Endometrial microvascular endothelial cells (primary cell): ENCODE data around the gene LRRC47. TPM values are rescaled to one million over a fixed set of nuclear protein-coding genes. Genes with fewer than 3 reads are reported as not detected.

Source experiments
- in situ Hi-C: cut with HindIII; loops from 2 replicates; pipeline ENCODE4 v1.10.0; 2017; ENCODE audit warnings: low sequenced_read_pairs, low pct_unique_long_range_greater_than_20kb; ENCODE audit errors: inconsistent ontology term
- total RNA-seq: library from RNA; depleted of rRNA; stranded (reverse); fragments of >200 nt; gene quantifications from one replicate; pipeline ENCODE4 v1.2.3, GENCODE V29; 2015; ENCODE audit errors: inconsistent ontology term

The LRRC47 gene
- 37.0 TPM for total RNA-seq

DNA sequence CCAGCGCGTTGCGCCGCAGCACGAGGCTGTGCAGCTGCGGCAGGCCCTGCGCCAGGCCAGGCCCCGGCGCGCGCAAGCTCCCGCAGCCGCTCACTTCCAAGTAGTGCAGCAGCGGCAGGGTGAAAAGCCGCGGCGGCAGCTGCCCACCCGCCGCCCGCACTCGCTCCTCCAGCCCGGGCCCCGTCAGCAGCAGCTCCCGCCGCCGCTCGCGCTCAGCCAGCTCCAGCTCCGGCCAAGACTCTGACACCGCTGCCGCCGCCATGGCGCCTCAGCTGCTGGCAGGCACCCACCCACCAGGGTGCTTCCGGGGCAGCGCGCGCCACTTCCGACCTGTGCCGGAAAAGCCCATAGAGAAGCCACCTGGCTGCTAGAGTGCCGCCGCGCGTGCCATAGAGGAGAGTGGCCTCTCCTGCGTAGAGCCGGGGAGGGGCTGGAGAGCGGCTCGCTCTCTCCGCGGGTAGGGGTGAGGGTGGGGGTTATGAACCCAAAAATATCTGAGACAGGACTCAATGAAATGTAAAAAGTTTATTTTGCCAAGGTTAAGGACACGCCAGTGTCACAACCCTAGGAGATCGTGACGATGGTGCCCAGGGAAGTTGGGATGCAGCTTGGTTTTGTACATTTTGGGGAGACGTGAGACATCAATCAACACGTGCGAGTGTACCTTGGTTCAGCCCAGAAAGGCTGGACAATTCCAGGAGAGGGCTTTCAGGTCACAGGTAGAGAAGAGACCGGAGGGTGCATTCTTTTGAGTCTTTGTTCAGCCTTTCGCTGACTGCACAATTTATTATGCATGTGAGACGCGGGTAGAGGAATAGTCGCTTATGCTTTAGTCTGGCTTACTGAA lies at the start of gene LRRC47:
Gene LRRC47, minus strand, starts transcription at position 284 of the 847 bp plus-strand sequence. Its CDS starts 22 bp downstream, at position 262.
- in situ Hi-C loops: no loop called here

DNA sequence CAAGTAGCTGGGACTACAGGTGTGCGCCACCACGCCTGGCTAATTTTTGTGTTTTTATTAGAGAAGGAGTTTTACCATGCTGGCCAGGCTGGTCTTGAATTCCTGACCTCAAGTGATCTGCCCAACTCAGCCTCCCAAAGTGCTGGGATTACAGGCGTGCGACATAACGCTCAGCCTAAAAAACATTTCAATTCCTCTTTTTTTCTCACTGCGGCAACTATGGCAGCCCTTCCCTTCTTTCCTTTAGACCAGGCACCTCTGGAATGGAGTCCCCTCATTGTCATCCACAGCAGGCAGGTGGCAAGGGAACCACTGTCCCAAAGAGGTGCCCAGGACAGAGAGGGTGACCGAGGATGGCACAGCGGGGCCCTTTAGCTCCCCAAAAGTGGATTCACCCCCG lies 46.6 kb upstream of the LRRC47 start:
- in situ Hi-C loops: no loop called here

DNA sequence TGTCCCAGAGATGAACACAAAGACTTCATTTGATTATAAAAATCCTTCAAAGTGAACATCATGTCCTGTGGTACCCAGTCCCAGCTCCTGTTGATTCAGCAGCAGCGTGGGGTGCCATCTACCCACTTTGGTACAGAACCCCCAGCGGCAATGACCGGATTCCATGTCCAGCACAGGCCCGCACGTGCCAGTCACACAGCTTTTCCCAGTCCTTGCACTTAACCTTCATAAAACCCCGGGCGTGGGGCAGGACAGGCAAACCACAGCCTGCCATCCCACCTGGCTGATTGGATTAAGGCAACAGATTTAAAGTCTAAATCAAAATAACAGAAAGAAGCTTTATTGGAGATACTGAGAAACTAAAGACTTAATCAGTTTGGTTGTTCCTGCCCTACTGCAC lies 45.2 kb upstream of the LRRC47 start:
- in situ Hi-C loops: no loop called here

DNA sequence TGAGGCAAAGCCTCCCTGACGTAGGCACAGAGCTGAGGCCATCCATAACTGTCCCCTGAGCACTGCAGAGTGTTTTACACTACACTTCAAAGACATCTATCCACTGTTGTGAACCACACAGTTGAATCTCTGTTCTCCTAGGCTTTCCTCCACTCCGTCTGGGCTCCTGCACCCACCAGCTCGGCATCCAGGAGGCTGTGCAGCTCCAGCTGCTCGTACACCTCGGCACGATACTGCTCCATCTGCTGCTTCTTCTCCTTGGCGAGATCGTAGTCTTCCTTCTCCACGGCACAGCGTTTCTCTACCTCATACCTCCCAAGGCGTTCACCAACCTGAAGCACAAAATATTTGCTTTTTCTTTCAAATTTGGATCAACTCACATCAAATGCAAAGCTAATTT lies 42.5 kb upstream of the LRRC47 start:
- in situ Hi-C loops: no loop called here

DNA sequence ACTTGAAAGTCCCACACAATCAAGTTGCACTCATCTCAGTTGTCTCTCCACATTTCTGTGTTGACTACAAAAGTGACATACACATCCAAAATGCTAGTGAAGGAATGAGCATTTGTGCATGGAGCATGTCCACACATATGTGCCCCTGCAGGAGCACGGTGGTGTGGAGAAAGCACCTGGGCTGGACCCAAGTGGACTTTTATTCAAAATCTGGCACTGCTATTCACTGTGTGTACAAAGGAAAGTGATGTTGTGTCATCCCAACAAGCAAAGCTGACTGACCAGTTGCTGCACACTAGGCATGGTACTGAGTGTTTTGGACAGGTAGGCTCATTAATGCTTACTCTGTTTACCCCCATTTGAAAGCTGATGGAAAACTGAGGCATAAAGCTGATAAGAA lies 41.4 kb upstream of the LRRC47 start:
- in situ Hi-C loops: no loop called here

DNA sequence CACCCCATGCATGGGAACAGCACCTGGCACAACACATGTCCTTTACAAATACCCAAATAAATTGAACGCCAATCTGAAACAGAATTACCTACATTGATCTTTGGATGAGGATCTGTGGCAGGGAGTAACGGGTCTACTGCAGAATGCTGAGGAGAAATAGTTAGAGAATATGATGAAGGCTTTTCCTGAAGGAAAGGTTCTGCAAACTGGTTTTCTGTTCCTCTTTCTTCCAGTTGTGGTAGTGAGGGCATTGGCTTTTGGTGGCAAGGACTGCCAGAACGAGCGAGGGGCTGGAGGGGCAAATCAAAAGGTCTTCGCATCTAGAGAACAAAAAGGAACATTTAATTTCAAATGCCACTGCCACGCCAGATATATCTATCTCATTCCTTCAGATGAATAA lies 40.9 kb upstream of the LRRC47 start:
- in situ Hi-C loops: no loop called here

DNA sequence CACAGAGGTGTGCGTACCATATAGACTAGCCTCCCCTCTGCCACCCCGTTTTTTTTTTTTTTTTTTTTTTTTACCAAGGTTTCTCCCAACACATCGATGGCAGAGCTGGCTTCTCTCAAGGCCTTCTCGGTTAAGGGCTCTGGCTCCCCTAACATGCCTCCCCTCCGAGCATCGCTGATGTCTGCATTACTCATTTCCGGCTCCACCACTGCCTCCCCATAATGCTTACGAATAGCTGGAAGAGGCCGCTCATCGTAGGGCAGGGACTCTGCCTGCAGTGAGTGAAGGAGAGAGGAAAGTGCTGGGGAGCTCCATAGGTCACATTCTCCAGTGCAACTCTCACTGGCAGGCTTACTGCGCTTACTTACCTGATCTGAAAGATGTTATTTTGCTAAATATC lies 40.1 kb upstream of the LRRC47 start:
- in situ Hi-C loops: no loop called here

DNA sequence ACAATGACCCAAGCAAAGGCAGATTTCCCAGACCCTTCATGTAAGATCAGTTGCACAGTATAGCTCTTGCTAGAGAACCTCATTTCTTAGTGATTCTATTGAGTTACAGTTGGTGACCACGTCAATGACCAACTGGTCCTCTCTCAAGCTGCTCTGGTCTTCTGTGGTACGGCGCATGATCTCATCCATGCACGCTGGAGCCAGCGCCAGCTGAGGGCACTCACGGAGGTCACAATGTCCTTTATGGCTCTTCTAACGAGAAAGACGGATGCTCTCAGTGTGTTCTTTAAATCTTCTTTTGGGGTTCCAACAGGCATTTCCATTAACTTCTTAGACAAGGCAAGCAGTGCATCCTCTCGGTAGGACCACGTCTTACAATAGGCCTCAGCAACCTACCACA lies 38.4 kb upstream of the LRRC47 start:
- in situ Hi-C loops: no loop called here

DNA sequence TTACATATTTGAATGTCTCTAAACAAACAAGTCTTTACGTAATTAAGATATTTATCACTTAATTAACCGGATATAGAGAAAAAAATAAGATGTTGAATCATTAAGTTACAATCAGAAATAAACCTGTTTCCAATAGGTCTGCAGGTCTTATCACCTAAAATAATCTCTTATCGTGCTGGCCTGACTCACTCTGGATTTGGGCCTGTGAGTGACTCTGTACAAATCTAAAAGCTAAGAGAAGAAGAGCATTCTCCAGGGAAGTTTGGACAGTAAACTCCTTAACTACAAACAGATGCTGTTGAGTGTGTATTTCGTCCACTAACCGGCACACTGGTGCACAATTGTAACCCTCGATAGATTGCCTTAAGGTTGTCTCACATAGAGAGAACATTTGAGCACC lies 35.4 kb upstream of the LRRC47 start:
- in situ Hi-C loops: no loop called here

DNA sequence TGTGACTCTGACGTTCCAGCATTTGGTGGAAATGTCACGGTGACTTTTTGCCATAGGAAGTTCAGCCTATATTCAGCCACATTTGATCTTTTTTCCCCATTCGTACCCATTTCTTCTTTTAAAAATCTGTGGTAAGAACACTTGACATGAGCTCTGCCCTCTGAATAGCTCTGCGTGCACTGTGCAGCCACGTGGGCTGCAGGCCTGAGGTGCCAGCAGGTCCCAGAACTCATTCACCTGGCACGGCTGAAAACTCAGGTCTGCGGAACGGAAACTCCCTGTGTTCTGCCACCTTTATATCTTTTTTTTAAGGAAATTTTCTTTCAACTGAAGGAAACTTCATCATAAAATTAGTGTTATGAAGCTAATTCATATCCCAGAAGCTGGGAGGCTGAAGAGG lies 32.1 kb upstream of the LRRC47 start:
- in situ Hi-C loops: no loop called here

DNA sequence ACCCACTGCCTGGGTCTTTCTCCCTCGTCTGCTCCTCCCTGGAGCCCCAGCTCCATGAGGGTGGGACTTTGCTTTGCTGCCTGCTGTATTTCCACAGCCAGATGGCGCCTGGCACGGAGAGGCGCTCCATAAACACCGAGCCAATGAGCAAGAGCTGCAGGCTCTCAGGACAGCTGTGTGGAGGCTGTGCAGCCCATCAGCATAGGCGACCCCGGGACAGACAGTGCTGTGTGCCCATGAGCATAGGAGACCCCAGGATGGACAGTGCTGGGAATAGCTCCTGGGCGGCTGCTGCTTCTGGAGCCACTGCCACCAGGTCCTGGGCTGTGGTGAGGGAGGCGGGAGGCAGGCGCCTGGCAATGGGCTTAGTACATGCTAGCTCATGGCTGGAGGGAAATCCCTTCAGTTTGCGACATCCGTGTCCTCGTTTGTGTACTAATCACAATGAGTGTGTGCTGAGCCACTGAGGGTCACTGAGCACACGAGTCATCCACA lies 31.6 kb upstream of the LRRC47 start:
- in situ Hi-C loops: no loop called here

DNA sequence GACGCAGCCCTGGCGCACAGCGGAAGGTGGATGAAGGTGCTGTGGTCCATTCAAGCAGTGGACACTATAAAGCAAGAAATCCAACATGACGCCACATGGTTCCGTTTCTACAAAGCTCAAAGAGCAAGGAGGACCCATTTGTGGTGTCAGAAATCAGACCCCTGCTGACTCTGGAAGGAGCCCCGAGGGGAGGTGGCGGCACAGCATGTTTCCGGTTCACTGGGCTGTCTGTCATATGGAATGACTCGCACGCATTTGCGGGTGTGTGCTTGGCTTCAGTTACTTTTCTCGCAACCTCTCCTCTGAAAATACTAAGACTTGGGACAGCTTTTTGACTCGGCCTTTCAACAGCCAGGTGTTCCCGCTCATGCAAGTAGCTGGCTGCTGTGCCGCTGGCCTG lies 29.1 kb upstream of the LRRC47 start:
- in situ Hi-C loops: no loop called here

DNA sequence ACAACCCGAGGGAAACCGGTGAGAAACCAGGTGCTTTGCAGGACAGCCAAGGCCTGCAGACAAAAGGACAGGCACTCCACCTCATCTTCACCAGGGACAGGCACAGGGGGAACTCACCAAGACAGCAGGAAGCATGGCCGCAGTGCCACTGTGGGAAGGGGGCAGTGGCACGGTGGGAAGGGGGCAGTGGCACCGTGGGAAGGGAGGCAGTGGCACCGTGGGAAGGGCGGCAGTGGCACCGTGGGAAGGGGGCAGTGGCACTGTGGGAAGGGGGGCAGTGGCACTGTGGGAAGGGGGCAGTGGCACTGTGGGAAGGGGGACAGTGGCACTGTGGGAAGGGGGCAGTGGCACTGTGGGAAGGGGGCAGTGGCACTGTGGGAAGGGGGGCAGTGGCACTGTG lies 28.4 kb upstream of the LRRC47 start:
- in situ Hi-C loops: no loop called here

DNA sequence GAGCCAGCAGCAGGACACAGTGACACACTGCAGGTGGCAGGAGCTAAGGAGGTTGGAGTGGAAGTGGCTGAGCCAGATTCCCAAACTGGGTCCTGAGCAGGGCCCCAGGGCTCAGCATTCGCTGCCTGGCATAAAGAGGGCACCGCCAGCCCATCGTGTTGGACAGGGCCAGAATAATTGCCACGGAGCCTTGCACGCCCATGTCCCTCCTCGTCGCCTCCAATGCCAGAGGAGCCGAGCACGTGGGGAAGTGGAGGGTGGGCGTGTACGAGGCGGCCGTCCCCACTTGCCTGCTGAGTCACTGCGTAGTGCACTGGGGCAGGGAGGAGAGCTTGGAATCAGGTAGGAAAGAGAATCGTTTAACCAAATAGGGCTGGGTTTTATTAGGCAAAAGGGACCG lies 26.1 kb upstream of the LRRC47 start:
- in situ Hi-C loops: no loop called here

DNA sequence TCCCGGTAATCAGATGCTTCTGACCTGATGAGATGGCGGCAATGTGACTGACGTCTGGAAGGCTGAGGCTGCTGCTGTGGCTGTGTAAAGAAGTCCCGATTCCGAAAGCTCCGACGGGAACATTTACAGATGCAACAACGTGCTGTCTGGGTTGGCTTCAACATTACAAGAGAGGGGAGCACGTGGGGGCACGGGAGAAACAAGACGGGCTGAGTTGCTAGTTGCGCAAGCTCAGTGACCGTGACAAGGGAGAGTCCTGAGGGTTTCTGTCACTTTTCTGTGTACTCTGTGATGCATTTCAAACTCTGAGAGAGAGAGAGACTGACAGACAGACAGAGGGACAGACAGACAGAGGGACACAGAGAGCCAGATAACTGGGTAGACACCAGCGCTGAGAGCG lies 25.6 kb upstream of the LRRC47 start:
- in situ Hi-C loops: no loop called here

DNA sequence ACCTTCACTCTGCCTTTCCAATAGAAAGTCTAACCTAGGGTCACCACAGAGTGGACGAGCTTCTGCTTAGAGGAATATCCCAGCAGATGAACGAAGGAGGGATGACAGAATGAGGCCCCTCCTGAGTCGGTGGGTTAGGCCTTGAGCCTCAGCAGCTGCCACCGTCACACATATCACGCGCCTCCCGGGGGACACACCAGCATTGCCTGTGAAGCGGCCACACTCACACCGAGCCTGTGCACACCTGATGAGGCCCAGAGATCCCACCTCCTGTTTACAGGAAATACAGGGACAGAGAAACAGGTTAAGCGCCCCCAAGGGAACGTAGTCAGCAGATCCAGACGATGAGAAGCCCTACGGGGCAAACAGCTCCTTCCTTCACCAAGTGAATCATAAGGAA lies 25.1 kb upstream of the LRRC47 start:
- in situ Hi-C loops: no loop called here

DNA sequence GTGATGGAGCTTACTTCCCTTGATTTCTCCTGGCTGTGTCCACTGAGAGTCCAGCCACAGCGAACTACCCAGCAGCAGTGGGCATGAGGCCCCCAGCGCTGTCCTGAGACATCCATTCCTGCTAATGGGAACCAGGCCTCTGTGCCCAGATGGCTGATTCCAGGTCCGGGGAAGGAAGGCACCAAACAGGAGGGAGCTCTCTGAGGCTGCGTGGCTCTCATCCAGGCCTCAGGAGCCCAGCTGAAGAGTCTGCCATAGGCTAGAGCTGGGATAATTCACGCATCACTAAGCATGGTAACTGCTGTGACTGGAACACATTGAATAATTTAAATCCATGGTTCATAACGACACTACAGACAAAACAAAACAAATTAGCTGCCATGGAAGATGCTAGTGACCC lies 24.7 kb upstream of the LRRC47 start:
- in situ Hi-C loops: no loop called here

DNA sequence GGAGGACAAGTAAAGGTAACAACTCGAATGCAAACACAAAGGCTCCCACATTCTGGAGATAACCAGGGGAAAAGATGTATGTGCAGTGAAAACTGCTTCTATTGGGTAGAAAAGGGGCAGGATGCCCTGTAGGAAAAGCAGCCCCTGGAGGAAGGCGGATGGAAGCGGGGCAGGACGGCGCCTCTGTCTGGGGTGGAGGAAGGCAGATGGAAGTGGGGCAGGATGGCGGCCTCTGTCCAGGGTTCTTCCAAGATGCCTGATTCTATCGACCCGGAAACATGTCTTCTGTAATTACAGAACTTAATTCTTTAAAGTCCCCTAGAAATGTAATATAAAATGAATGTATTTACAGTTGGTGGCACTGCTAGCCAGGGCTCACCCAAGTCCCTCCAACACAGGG lies 24.0 kb upstream of the LRRC47 start:
- in situ Hi-C loops: no loop called here

DNA sequence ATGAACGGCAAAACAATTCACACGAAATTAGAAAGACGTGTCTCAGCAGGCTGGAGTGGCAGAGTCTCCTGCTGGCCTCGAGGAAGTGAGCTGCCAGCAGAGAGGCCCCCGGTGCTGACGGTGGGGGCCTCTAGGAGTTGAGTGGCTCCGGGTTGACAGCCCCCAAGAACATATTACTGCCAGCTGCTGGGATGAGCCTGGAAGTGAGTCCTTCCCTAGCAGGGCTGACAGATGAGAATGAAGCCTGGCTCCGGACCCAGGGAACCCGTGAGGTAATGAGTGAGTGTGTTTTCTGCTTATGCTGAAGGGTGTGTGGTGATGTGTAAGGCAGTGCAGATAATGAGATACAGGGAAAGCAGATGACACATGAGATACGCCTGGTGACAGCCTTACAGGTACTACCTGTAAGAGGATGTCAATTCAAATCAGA lies 23.5 kb upstream of the LRRC47 start:
- in situ Hi-C loops: no loop called here

DNA sequence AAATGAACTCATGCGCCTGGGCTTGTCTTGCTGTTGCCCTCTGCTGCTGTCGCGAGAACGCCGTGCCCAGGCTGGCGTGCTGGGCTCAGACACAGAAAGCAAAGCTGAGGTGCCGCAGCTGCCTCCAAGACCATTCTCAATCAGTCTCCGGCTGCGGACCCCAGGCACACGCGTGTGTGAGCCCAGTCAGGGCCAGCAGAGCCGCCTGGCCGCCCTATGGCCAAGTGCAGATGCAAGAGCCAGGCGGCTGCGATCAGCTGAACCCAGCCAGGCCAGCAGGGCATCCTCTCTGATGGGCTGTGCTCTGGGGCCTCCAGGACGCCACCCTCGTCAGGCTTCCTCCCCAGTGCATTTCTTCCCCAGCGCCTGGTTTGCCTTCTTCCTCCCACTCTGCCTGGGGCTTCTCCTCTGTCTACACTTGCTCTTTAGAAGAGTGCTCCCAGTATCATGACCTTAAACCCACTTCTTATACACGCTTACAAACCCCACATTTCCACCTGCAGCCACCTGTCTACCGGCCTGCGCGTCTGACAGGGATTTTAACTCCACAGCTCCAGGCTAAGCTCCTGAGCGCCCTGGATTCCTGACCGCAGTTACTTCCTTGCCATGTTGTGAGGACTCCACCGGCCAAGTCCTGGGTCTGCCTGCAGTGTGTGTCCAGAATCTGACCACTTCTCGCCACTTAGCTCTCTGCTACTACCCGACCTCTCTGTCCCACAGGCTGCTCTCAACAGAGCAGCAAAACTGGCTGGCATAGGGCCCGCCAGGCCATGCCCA lies 21.7 kb upstream of the LRRC47 start:
- in situ Hi-C loops: no loop called here
